Measurements from ENCODE around the gene BMP10. TPM values are rescaled to one million over a fixed set of nuclear protein-coding genes. Genes with fewer than 3 reads are reported as not detected.

Gene BMP10
- polyA plus RNA-seq, 1 of the 3 experiments (the other 2 are of a cell fraction): not detected

DNA sequence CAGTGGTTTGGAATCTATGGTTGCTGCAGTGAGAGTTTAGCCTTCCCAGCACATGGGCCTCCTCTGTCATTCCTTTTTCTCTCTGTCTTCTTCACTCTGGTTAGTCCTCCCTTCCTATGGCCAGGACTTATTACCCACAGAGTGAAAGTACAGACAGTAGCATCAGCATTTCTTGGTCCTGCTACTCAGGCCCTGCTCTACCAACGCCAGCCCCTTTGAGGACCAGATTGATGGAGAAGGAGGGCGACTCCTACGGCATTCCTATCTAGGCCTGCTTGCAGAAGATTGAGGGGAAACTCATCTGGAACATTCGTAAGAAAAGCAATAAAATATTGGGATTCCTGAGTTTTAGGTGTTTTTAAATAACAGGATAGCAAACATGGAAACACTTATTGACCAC is 43.5 kb downstream of the BMP10 start:
- no peak overlapping the region for H3K27ac ChIP-seq (ENCODE audit: low read depth in 2 of 2, low read length in 1 of 2)
- H3K9ac ChIP-seq: no peak overlapping the region
- peaks cover 17 to 28% of the 10 kb centered on the region in 2 experiments for H3K4me1 ChIP-seq (ENCODE audit: control insufficient read depth in 1 of 2, insufficient read depth in 2 of 2, low read depth in 1 of 2, low read length in 1 of 2)
- H3K4me2 ChIP-seq: no peak overlapping the region
- no peaks in the 10 kb centered on the region for H3K9me3 ChIP-seq
- no peak overlapping the region for H3K4me3 ChIP-seq (ENCODE audit: low read depth in 2 of 2, low read length in 1 of 2)
- H3F3A ChIP-seq (replicated peaks; ENCODE audit: insufficient read depth): peaks cover 8% of the 10 kb centered on the region
- no peak overlapping the region for H2AFZ ChIP-seq (ENCODE audit: low read depth)
- POLR2A ChIA-PET: no interaction called here
- H3K79me2 ChIP-seq (ENCODE audit: insufficient read depth): no peaks in the 10 kb centered on the region
- CTCF ChIA-PET: no interaction called here
- H3K36me3 ChIP-seq (replicated peaks in 1 of 2; ENCODE audit: control insufficient read depth in 1 of 2, insufficient read depth in 2 of 2, low read length in 1 of 2): no peaks in the 10 kb centered on the region
- DNase-seq: no peak
- no peak for TF ChIP-seq TCF12 (IDR thresholded peaks at IDR 0.05)
- TF ChIP-seq SMC3 (IDR thresholded peaks at IDR 0.05; ENCODE audit: low read depth, low read length): no peak
- no peak for TF ChIP-seq GABPA (IDR thresholded peaks at IDR 0.05; ENCODE audit: low read depth)
- no peak for TF ChIP-seq RAD21 (IDR thresholded peaks at IDR 0.05; ENCODE audit: low read length)
- TF ChIP-seq POLR2AphosphoS5 (IDR thresholded peaks at IDR 0.05; ENCODE audit: low read depth, low read length): no peak
- no peak for TF ChIP-seq FOXJ3 (CRISPR knock-in tag; IDR thresholded peaks at IDR 0.05)
- TF ChIP-seq NRF1 (IDR thresholded peaks at IDR 0.05; ENCODE audit: low read depth, low read length): no peak
- TF ChIP-seq FOXM1 (IDR thresholded peaks at IDR 0.05; ENCODE audit: low read depth): no peak
- no peaks in the 10 kb centered on the region for H3K9me2 ChIP-seq
- WGBS (ENCODE audit: low lambda C conversion rate): 96% methylated on average over 4 of the region's 4 CpGs
- no peaks in the 10 kb centered on the region for H3K27me3 ChIP-seq (ENCODE audit: insufficient read depth)
- no peaks in the 10 kb centered on the region for H4K20me1 ChIP-seq (ENCODE audit: insufficient read depth)

DNA sequence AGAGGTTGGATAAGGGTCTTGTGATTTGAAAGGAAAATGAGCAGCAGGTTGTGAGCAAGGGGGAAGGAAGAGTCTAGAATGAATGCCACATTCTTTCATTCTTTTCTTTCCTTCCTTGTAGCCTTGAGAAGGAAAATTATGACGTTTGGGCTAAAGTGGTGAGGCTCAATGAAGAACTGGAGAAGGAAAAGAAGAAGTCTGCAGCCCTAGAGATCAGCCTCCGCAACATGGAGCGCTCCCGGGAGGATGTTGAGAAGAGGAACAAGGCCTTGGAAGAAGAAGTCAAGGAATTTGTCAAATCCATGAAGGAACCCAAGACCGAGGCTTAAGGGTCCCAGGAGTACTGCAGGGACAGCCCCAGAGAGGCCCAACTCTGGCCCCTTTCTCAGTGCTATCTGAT is 45.3 kb downstream of the BMP10 start:
- Histone ChIP-seq H3K27ac (ENCODE audit: low read depth in 2 of 2, low read length in 1 of 2) (no peak overlapping the region), H3K4me3 (ENCODE audit: low read depth in 2 of 2, low read length in 1 of 2) (no peak overlapping the region), H3K4me1 (ENCODE audit: control insufficient read depth in 1 of 2, insufficient read depth in 2 of 2, low read depth in 1 of 2, low read length in 1 of 2) (peaks cover 17 to 18% of the 10 kb centered on the region in 2 experiments), H3K79me2 (ENCODE audit: insufficient read depth) (no peaks in the 10 kb centered on the region), H2AFZ (ENCODE audit: low read depth) (no peak overlapping the region), H3K9me3 (no peaks in the 10 kb centered on the region), H3K9ac (no peak overlapping the region), H3K27me3 (ENCODE audit: insufficient read depth) (no peaks in the 10 kb centered on the region), H3F3A (replicated peaks; ENCODE audit: insufficient read depth) (no peaks in the 10 kb centered on the region), H3K9me2 (no peaks in the 10 kb centered on the region), H3K36me3 (replicated peaks in 1 of 2; ENCODE audit: control insufficient read depth in 1 of 2, insufficient read depth in 2 of 2, low read length in 1 of 2) (no peaks in the 10 kb centered on the region), H3K4me2 (no peak overlapping the region), H4K20me1 (ENCODE audit: insufficient read depth) (no peaks in the 10 kb centered on the region)
- DNase-seq: no peak
- ChIA-PET POLR2A (no interaction called here), CTCF (no interaction called here)
- WGBS (ENCODE audit: low lambda C conversion rate): 83% methylated on average over 5 of the region's 5 CpGs
- no peak for TF ChIP-seq TCF12 (IDR thresholded peaks at IDR 0.05)
- TF ChIP-seq USF1 (IDR thresholded peaks at IDR 0.05; ENCODE audit: borderline replicate concordance, low read depth): no peak
- TF ChIP-seq ELF1 (IDR thresholded peaks at IDR 0.05): no peak
- no peak for TF ChIP-seq PBX3 (IDR thresholded peaks at IDR 0.05)
- TF ChIP-seq POLR2AphosphoS5 (IDR thresholded peaks at IDR 0.05; ENCODE audit: low read depth, low read length): no peak
- no peak for TF ChIP-seq SIN3A (IDR thresholded peaks at IDR 0.05; ENCODE audit: borderline replicate concordance, low read depth, low read length)
- TF ChIP-seq, protein P1, sequence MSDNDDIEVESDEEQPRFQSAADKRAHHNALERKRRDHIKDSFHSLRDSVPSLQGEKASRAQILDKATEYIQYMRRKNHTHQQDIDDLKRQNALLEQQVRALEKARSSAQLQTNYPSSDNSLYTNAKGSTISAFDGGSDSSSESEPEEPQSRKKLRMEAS (IDR thresholded peaks at IDR 0.05; ENCODE audit: low read depth): no peak
- no peak for TF ChIP-seq MEF2A (IDR thresholded peaks at IDR 0.05; ENCODE audit: borderline replicate concordance, low read depth)
- TF ChIP-seq CHD2 (IDR thresholded peaks at IDR 0.05; ENCODE audit: low read length, partially characterized antibody): no peak

All from SK-N-SH (cell line).